Esophagus squamous epithelium (tissue), 5 donors: ENCODE data around the gene DNAI2. TPM values are rescaled to one million over a fixed set of nuclear protein-coding genes. Genes with fewer than 3 reads are reported as not detected.

ENCODE experiments used
- DNase-seq: peaks from one replicate; lab custom pipeline; 2025; lab: John Stamatoyannopoulos, UW
- H3K27ac ChIP-seq, 4 donors: fragments of 200-600 bp; sonication (generic); one replicate each; pipeline ENCODE4 v1.5.1; 2016 to 2019; ENCODE audit warnings: mild to moderate bottlenecking in 1 of 4
- H3K27me3 ChIP-seq, 4 donors: fragments of 200-600 bp; sonication (generic); 1 replicate in 3 of 4; 2 replicates in 1 of 4; pipeline versions ENCODE4 v1.5.1 to v1.6.0; 2017 to 2021; ENCODE audit warnings: antibody characterized with exemption in 1 of 4
- H3K36me3 ChIP-seq, 3 donors: fragments of 200-600 bp; sonication (generic); one replicate each; pipeline ENCODE4 v1.5.1; 2016 to 2019
- H3K4me1 ChIP-seq, 3 donors: fragments of 200-600 bp; sonication (generic); one replicate each; pipeline ENCODE4 v1.5.1; 2017 to 2019
- H3K4me3 ChIP-seq, 4 donors: fragments of 200-600 bp; sonication (generic); 1 replicate in 3 of 4; 2 replicates in 1 of 4; pipeline ENCODE4 v1.5.1; 2016 to 2019; ENCODE audit warnings: mild to moderate bottlenecking in 2 of 4, moderate library complexity in 1 of 4
- H3K9me3 ChIP-seq, 3 donors: fragments of 200-600 bp; sonication (generic); one replicate each; pipeline ENCODE4 v1.5.1; 2016 to 2019
- POLR2A ChIP-seq, 4 donors: fragments of 450-650 bp; IDR thresholded peaks; one replicate each; pipeline ENCODE4 v1.6.1; 2017; ENCODE audit warnings: antibody characterized with exemption in 4 of 4, mild to moderate bottlenecking in 4 of 4, moderate library complexity in 3 of 4
- WGBS, 2 donors: methylation state at CpG; one replicate each; pipeline ENCODE4 v1.1.5; 2018; 5-methylcytosine and 5-hydroxymethylcytosine counted together
- intact Hi-C: fragments of 100-400 bp; cut with DNase I; formaldehyde crosslinking; loops from one replicate; pipeline ENCODE4 v1.15.0; 2022
- total RNA-seq, 4 donors: library from RNA; depleted of rRNA; stranded (reverse); fragments of >200 nt; gene quantifications; one replicate each; pipeline ENCODE4 v1.1.0, GENCODE V29; 2016
- TF ChIP-seq, protein P1 (sequence below), 6 experiments: fragments of 450-650 bp in 4 of 6; fragments of 200-600 bp in 2 of 6; sonication (generic) in 2 of 6; IDR thresholded peaks; one replicate each; pipeline ENCODE4 v1.5.1; 2016 to 2019; ENCODE audit warnings: antibody characterized with exemption in 6 of 6, mild to moderate bottlenecking in 4 of 6, moderate library complexity in 4 of 6
- donor health status: DM: yes; HTN: yes; CAD: no.

Gene DNAI2, protein sequence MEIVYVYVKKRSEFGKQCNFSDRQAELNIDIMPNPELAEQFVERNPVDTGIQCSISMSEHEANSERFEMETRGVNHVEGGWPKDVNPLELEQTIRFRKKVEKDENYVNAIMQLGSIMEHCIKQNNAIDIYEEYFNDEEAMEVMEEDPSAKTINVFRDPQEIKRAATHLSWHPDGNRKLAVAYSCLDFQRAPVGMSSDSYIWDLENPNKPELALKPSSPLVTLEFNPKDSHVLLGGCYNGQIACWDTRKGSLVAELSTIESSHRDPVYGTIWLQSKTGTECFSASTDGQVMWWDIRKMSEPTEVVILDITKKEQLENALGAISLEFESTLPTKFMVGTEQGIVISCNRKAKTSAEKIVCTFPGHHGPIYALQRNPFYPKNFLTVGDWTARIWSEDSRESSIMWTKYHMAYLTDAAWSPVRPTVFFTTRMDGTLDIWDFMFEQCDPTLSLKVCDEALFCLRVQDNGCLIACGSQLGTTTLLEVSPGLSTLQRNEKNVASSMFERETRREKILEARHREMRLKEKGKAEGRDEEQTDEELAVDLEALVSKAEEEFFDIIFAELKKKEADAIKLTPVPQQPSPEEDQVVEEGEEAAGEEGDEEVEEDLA
- total RNA-seq, result under 1 TPM in 1 of 4 donors, not detected in 3; 0.19 TPM

DNA sequence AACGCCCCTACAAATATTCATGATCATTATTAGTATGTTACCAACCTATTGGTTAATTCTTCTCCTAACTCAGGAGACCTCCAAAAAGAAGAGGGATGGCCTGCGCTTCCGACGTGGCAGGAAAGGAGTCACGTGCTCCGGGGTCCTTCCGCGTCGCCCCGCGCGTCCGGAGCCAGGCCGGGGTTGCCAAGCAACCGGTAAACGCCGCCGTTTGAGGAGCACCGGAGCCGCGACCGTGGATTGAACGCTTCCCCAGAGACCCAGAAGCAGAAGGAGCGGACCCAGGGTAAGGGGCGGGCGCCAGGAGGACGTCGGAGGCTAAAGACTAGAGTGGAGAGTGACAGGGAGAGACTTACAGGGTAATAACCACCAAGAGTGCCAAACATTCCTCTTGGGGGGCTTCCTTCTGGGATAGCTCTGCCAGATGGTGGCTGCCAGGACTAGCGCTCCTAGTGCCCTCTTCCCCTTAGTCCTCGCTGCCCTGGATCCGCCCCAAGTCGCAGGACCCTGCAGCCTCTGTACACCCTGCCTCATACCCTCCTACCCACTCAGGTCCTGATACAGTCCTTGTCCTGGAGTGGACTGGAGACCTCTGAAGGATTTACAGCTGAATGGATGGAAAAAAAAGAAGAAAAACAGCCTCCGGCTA lies at the start of gene DNAI2:
DNAI2 (plus strand) TSS at position 175 of the 649 bp plus-strand sequence. CDS start 7,584 bp downstream, outside the sequence.
- 13 to 19% methylated on average over 7 to 10 of the region's 33 CpGs for WGBS, 2 donors
- intact Hi-C loops, result no loop called here
- Histone ChIP-seq H3K27ac (no peak within 1 kb of the TSS), H3K4me1 (peaks cover 4 to 42% (median 5%) of the 10 kb centered on the region in 3 donors), H3K36me3 (no peaks in the 10 kb centered on the region), H3K4me3 (no peak within 1 kb of the TSS), H3K27me3 (peaks cover 0 to 78% (median 0%) of the 10 kb centered on the region in 4 donors), H3K9me3 (no peaks in the 10 kb centered on the region)
- TF ChIP-seq, protein P1, sequence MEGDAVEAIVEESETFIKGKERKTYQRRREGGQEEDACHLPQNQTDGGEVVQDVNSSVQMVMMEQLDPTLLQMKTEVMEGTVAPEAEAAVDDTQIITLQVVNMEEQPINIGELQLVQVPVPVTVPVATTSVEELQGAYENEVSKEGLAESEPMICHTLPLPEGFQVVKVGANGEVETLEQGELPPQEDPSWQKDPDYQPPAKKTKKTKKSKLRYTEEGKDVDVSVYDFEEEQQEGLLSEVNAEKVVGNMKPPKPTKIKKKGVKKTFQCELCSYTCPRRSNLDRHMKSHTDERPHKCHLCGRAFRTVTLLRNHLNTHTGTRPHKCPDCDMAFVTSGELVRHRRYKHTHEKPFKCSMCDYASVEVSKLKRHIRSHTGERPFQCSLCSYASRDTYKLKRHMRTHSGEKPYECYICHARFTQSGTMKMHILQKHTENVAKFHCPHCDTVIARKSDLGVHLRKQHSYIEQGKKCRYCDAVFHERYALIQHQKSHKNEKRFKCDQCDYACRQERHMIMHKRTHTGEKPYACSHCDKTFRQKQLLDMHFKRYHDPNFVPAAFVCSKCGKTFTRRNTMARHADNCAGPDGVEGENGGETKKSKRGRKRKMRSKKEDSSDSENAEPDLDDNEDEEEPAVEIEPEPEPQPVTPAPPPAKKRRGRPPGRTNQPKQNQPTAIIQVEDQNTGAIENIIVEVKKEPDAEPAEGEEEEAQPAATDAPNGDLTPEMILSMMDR (IDR thresholded peaks at IDR 0.05), result no peak
- TF ChIP-seq POLR2A (IDR thresholded peaks at IDR 0.05), result no peak
- DNase-seq, result no peak

DNA sequence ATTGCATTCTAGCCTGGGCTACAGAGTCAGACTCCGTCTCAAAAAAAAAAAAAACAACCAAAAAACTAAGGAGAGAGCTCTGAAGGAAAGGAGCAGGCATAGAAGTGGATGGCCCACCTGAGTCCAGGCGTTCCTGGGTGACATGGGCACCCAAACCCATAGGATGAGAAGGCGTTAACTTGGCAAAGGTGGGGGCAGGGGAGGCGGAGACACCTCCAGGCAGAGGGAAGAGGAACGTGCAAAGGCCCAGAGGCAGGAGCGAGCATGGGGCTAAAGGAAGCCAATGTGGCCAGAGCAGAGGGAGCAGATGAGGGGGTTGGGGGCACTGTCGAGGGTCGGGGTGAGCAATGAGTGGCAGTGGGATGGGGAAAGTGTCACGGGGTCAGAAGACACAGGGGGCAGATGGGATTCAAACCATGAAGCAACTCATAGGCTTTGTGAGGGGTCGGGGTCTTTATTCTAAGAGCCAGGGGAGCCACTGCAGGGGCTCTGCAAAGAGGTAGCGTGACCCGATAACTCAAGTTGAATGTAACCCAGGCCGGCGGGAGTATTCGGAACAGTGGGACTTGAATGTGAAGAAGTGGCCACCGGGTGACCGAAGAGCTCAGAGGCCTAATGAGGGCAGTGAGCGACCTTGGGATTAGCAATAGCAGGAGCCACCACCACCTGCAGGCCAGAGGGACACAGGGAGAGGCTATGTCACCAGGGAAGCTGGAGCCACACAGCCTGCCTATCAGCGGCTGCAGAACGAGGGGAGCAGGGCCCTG lies 48.9 kb upstream of the DNAI2 start:
- H3K27me3 ChIP-seq, result no peaks in the 10 kb centered on the region
- H3K4me3 ChIP-seq, result no peak overlapping the region
- intact Hi-C loops, result no loop called here
- H3K9me3 ChIP-seq, result no peaks in the 10 kb centered on the region
- no peaks in the 10 kb centered on the region for H3K36me3 ChIP-seq
- H3K27ac ChIP-seq, result no peak overlapping the region
- no peak for DNase-seq
- H3K4me1 ChIP-seq, result no peaks in the 10 kb centered on the region
- no peak for TF ChIP-seq POLR2A (IDR thresholded peaks at IDR 0.05)
- TF ChIP-seq, protein P1 (IDR thresholded peaks at IDR 0.05), result no peak
- 87 to 91% methylated on average over 10 to 20 of the region's 20 CpGs for whole genome bisulfite sequencing, 2 donors

DNA sequence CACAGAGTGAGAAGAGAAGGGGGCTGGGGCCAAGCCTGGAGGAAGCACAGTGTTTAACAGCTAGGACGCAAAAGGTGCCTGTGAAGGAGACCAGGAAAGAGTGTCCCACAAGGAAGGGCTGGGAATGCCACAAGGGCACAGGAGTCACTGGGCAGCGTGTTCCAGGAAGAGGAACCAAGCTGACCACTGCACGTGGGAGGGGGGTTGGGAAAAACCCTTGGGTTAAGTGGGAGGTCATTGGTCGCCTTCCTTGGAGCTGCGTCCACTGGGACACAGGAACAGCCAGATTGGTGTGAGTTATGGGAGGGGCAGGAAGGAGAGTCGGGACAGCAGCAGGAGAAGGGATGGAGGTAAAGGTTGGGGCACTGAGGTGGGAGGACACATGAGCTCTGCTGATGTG lies 47.8 kb upstream of the DNAI2 start:
- Histone ChIP-seq H3K9me3 (no peaks in the 10 kb centered on the region), H3K4me3 (no peak overlapping the region), H3K27me3 (no peaks in the 10 kb centered on the region), H3K27ac (no peak overlapping the region), H3K4me1 (no peaks in the 10 kb centered on the region), H3K36me3 (peaks cover 0 to 5% (median 0%) of the 10 kb centered on the region in 3 donors)
- intact Hi-C loops, result no loop called here
- no peak for DNase-seq
- TF ChIP-seq, protein P1 (IDR thresholded peaks at IDR 0.05), result no peak
- TF ChIP-seq POLR2A (IDR thresholded peaks at IDR 0.05), result no peak
- 65 to 80% methylated on average over 5 to 6 of the region's 6 CpGs for WGBS, 2 donors

DNA sequence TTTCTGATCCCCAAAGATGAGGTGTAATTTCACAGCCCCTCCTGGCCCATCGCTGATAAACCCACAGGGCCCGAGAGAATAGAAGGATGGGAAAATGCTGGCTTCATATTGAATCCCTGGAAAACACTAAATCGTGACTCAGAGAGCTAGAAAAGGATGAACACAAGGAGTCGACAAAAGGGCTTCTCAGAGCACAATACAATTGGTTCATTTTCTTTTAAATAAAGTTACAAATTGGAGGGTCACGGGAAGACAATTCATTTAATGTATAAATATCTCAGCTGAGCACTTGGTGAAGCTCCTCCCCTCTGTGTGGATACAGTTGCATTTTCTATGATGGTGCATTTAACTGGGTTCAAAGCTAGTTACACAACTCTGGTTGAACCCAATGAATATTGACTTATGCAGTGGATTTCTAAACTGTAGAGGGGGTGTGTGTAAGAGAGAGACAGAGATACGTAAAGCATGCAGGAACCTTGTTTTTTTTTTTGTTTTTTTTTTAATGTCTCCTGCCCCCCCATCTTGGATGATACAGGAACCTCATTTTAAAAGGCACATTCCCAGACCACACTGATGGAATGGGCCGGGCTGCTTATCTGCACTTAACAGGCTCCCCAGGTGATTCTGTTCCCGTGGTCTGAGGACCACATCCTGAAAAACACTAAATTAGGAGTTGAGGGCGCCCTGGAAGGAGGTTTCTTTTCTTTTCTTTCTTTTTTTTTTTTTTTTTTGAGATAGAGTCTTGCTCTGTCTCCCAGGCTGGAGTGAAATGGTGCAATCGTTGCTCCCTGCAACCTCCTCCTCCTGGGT lies 46.6 kb upstream of the DNAI2 start:
- Histone ChIP-seq H3K27ac (no peak overlapping the region), H3K4me1 (no peaks in the 10 kb centered on the region), H3K9me3 (no peaks in the 10 kb centered on the region), H3K36me3 (peaks cover 0 to 14% (median 0%) of the 10 kb centered on the region in 3 donors), H3K4me3 (no peak overlapping the region), H3K27me3 (no peaks in the 10 kb centered on the region)
- no peak for DNase-seq
- intact Hi-C loops, result no loop called here
- no peak for TF ChIP-seq POLR2A (IDR thresholded peaks at IDR 0.05)
- TF ChIP-seq, protein P1 (IDR thresholded peaks at IDR 0.05), result no peak
- WGBS, 2 donors, result 83 to 87% methylated on average over 10 of the region's 10 CpGs
